GM23248 (cell line): ENCODE measurements around the gene OPRL1.

Experiments used
- EZH2 ChIP-seq: fragments of 200-600 bp; sonication (generic); IDR thresholded peaks from 2 replicates; pipeline ENCODE4 v1.6.1; 2018; ENCODE audit warnings: antibody characterized with exemption, mild to moderate bottlenecking; ENCODE audit not compliant: insufficient read depth, poor library complexity, severe bottlenecking
- EZH2phosphoT487 ChIP-seq: fragments of 200-600 bp; sonication (generic); IDR thresholded peaks from 2 replicates; pipeline ENCODE4 v1.6.1; 2018; ENCODE audit warnings: antibody characterized with exemption, moderate library complexity, mild to moderate bottlenecking, low read depth; ENCODE audit not compliant: insufficient read depth

DNA sequence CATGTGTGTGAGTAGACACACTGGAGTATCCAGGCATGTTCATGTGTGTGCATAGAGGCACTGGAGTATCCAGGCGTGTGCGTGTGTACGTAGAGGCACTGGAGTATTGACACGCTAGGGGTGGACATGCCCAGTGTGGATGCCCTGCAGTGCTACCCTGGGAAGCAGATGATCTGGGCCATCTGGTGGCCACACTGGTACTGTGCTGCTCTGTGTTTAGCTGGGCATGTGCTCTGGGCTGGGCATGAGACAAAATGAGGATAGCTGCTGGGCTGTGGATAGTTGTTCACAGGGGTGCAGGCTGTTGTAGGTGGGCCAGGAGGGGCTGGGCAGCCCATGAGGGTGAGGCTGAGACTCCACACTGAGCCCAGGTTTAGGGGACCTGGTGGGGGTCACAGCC, 51.5 kb downstream of the OPRL1 start:
- no peak for TF ChIP-seq EZH2
- no peak for TF ChIP-seq EZH2phosphoT487
